HEK293 (cell line): ENCODE data around the gene GPR39.

Experiments used
- CTCF ChIA-PET: fragments of 350-600 bp; formaldehyde crosslinking; extraction: SDS; loops from one replicate; lab custom pipeline; 2021; ENCODE audit warnings: antibody characterized with exemption; lab: Yijun Ruan, JAX
- POLR2A ChIA-PET: fragments of 300-600 bp; formaldehyde crosslinking; extraction: SDS; loops from one replicate; lab custom pipeline; 2020; ENCODE audit warnings: antibody characterized with exemption, inconsistent platforms; lab: Yijun Ruan, JAX
- H3K27ac ChIP-seq: fragments of 200-500 bp; sonication (Bioruptor generic); 2 replicates; pipeline ENCODE4 v1.5.1; 2014; ENCODE audit warnings: low read depth, low read length, control low read depth, inconsistent platforms; ENCODE audit errors: extremely low read depth
- H3K36me3 ChIP-seq, 2 experiments: fragments of 200-500 bp in 1 of 2; sonication (Bioruptor generic) in 1 of 2; 1 replicate in 1 of 2; 2 replicates in 1 of 2; pipeline ENCODE4 v1.5.1; 2014 to 2017; ENCODE audit warnings: inconsistent platforms in 2 of 2, low read length in 2 of 2; ENCODE audit not compliant: control insufficient read depth in 2 of 2, insufficient read depth in 1 of 2
- H3K4me1 ChIP-seq: fragments of 200-500 bp; sonication (Bioruptor generic); 2 replicates; pipeline ENCODE4 v1.5.1; 2014; ENCODE audit warnings: mild to moderate bottlenecking, low read length, inconsistent platforms; ENCODE audit not compliant: control insufficient read depth, insufficient read depth
- H3K4me3 ChIP-seq: 2 replicates; pipeline ENCODE4 v1.5.1; 2011; ENCODE audit warnings: low read depth, mild to moderate bottlenecking, control low read depth, low read length, moderate library complexity
- H3K9me3 ChIP-seq: fragments of 200-500 bp; sonication (Bioruptor generic); 2 replicates; pipeline ENCODE4 v1.5.1; 2014; ENCODE audit warnings: low read depth, low read length, inconsistent platforms; ENCODE audit not compliant: control insufficient read depth, insufficient read depth
- FEZF1 ChIP-seq: fragments of 450-650 bp; formaldehyde crosslinking; IDR thresholded peaks from 2 replicates; pipeline ENCODE4 v1.5.1; 2016; ENCODE audit warnings: missing biosample characterization, missing genetic modification characterization
- GLIS1 ChIP-seq: fragments of 450-650 bp; formaldehyde crosslinking; IDR thresholded peaks from 2 replicates; pipeline ENCODE4 v1.5.1; 2016; ENCODE audit warnings: missing biosample characterization, missing genetic modification characterization
- MEIS1 ChIP-seq: sonication (generic); formaldehyde crosslinking; IDR thresholded peaks from 2 replicates; pipeline ENCODE4 v1.8.1; 2022; ENCODE audit warnings: missing genetic modification reagents, mild to moderate bottlenecking, borderline replicate concordance
- PRDM1 ChIP-seq: fragments of 450-650 bp; formaldehyde crosslinking; IDR thresholded peaks from 2 replicates; pipeline ENCODE4; 2016; ENCODE audit warnings: missing biosample characterization, missing genetic modification characterization
- SP7 ChIP-seq: fragments of 450-650 bp; formaldehyde crosslinking; IDR thresholded peaks from 2 replicates; pipeline ENCODE4 v1.5.1; 2016; ENCODE audit warnings: missing biosample characterization, missing genetic modification characterization
- ZBTB20 ChIP-seq: fragments of 450-650 bp; formaldehyde crosslinking; IDR thresholded peaks from 2 replicates; pipeline ENCODE4 v1.5.1; 2016; ENCODE audit warnings: missing biosample characterization, missing genetic modification characterization
- ZEB2 ChIP-seq: fragments of 450-650 bp; formaldehyde crosslinking; IDR thresholded peaks from 2 replicates; pipeline ENCODE4 v1.5.1; 2016; ENCODE audit warnings: missing biosample characterization, missing genetic modification characterization
- ZNF133 ChIP-seq: fragments of 450-650 bp; formaldehyde crosslinking; IDR thresholded peaks from 2 replicates; pipeline ENCODE4 v1.5.1; 2016; ENCODE audit warnings: missing biosample characterization, missing genetic modification characterization
- ZNF24 ChIP-seq: fragments of 450-650 bp; formaldehyde crosslinking; IDR thresholded peaks from 2 replicates; pipeline ENCODE4 v1.5.1; 2016; ENCODE audit warnings: missing biosample characterization, missing genetic modification characterization
- ZNF311 ChIP-seq: fragments of 450-650 bp; formaldehyde crosslinking; IDR thresholded peaks from 2 replicates; pipeline ENCODE4 v1.5.1; 2017; ENCODE audit warnings: missing biosample characterization, missing genetic modification characterization, borderline replicate concordance
- ZNF335 ChIP-seq: fragments of 450-650 bp; formaldehyde crosslinking; conservative IDR thresholded peaks from 2 replicates; pipeline ENCODE4 v1.5.1; 2016; ENCODE audit warnings: missing biosample characterization, missing genetic modification characterization
- ZNF433 ChIP-seq: fragments of 450-650 bp; formaldehyde crosslinking; IDR thresholded peaks from 2 replicates; pipeline ENCODE4 v1.5.1; 2016; ENCODE audit warnings: missing biosample characterization, missing genetic modification characterization, low read depth
- ZNF488 ChIP-seq: fragments of 450-650 bp; formaldehyde crosslinking; IDR thresholded peaks from 2 replicates; pipeline ENCODE4 v1.5.1; 2016; ENCODE audit warnings: missing biosample characterization, missing genetic modification characterization
- ZNF501 ChIP-seq: fragments of 450-650 bp; formaldehyde crosslinking; IDR thresholded peaks from 2 replicates; pipeline ENCODE4 v1.5.1; 2016; ENCODE audit warnings: missing biosample characterization, missing genetic modification characterization
- ZNF555 ChIP-seq: fragments of 450-650 bp; formaldehyde crosslinking; conservative IDR thresholded peaks from 2 replicates; pipeline ENCODE4 v1.5.1; 2017; ENCODE audit warnings: missing biosample characterization, mild to moderate bottlenecking, missing genetic modification characterization, inconsistent platforms
- ZNF571 ChIP-seq: fragments of 450-650 bp; formaldehyde crosslinking; IDR thresholded peaks from 2 replicates; pipeline ENCODE4 v1.5.0; 2017; ENCODE audit warnings: missing biosample characterization, missing genetic modification characterization
- ZNF701 ChIP-seq: fragments of 450-650 bp; formaldehyde crosslinking; IDR thresholded peaks from 2 replicates; pipeline ENCODE4 v1.5.1; 2016; ENCODE audit warnings: missing biosample characterization, missing genetic modification characterization
- TF ChIP-seq, protein P1 (sequence below): fragments of 450-650 bp; formaldehyde crosslinking; IDR thresholded peaks from 2 replicates; pipeline ENCODE4 v1.5.1; 2016; ENCODE audit warnings: missing biosample characterization, missing genetic modification characterization
- TF ChIP-seq, protein P2 (sequence below): fragments of 450-650 bp; formaldehyde crosslinking; IDR thresholded peaks from 2 replicates; pipeline ENCODE4 v1.5.1; 2017; ENCODE audit warnings: missing biosample characterization, missing genetic modification characterization

The GPR39 gene

GRCh38 chr2:132581591-132581990, 165.0 kb downstream of the GPR39 start:
- Histone ChIP-seq H3K27ac (no peak overlapping the region), H3K36me3 (no peaks in the 10 kb centered on the region), H3K4me1 (no peaks in the 10 kb centered on the region), H3K9me3 (no peaks in the 10 kb centered on the region), H3K4me3 (no peak overlapping the region)
- POLR2A ChIA-PET = no interaction called here
- CTCF ChIA-PET = interaction anchor here (0.5 kb wide), 1 partner anchor 157 kb away, joined by 3 read pairs; no protein-coding TSS in a partner anchor
- TF ChIP-seq ZNF571 (tag by site-specific recombination) (no peak), ZNF488 (no peak), ZNF433 (tag by site-specific recombination) (no peak), ZNF701 (tag by site-specific recombination) (no peak), ZNF133 (no peak), ZBTB20 (tag by site-specific recombination) (no peak), ZNF501 (tag by site-specific recombination) (no peak), MEIS1 (no peak), ZNF311 (no peak), ZEB2 (tag by site-specific recombination) (no peak), PRDM1 (no peak), ZNF335 (tag by site-specific recombination) (no peak), ZNF555 (tag by site-specific recombination) (no peak), FEZF1 (tag by site-specific recombination) (no peak)
- TF ChIP-seq, protein P1, sequence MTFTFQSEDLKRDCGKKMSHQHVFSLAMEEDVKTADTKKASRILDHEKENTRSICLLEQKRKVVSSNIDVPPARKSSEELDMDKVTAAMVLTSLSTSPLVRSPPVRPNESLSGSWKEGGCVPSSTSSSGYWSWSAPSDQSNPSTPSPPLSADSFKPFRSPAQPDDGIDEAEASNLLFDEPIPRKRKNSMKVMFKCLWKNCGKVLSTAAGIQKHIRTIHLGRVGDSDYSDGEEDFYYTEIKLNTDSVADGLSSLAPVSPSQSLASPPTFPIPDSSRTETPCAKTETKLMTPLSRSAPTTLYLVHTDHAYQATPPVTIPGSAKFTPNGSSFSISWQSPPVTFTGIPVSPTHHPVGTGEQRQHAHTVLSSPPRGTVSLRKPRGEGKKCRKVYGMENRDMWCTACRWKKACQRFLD (tag by site-specific recombination) = no peak
- TF ChIP-seq, protein P2, sequence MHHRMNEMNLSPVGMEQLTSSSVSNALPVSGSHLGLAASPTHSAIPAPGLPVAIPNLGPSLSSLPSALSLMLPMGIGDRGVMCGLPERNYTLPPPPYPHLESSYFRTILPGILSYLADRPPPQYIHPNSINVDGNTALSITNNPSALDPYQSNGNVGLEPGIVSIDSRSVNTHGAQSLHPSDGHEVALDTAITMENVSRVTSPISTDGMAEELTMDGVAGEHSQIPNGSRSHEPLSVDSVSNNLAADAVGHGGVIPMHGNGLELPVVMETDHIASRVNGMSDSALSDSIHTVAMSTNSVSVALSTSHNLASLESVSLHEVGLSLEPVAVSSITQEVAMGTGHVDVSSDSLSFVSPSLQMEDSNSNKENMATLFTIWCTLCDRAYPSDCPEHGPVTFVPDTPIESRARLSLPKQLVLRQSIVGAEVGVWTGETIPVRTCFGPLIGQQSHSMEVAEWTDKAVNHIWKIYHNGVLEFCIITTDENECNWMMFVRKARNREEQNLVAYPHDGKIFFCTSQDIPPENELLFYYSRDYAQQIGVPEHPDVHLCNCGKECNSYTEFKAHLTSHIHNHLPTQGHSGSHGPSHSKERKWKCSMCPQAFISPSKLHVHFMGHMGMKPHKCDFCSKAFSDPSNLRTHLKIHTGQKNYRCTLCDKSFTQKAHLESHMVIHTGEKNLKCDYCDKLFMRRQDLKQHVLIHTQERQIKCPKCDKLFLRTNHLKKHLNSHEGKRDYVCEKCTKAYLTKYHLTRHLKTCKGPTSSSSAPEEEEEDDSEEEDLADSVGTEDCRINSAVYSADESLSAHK = no peak

- Histone ChIP-seq H3K27ac (no peak overlapping the region), H3K4me1 (no peaks in the 10 kb centered on the region), H3K9me3 (no peaks in the 10 kb centered on the region), H3K36me3 (no peaks in the 10 kb centered on the region), H3K4me3 (no peak overlapping the region)
- no peak for TF ChIP-seq GLIS1 (tag by site-specific recombination)
- no peak for TF ChIP-seq SP7 (tag by site-specific recombination)
- no peak for TF ChIP-seq ZNF24 (tag by site-specific recombination)
- ChIA-PET CTCF (no interaction called here), POLR2A (no interaction called here)
These were observed 165.6 kb downstream of the GPR39 start for GRCh38 chr2:132581991-132582738.
